Spleen (tissue), 7 donors: Measurements from ENCODE around the gene PPL.

ENCODE experiments used
- CTCF ChIP-seq, 11 experiments: fragments of 200-600 bp in 7 of 11; fragments of 450-650 bp in 4 of 11; sonication (generic) in 4 of 11; IDR thresholded peaks in 8 of 11; conservative IDR thresholded peaks in 3 of 11; 1 replicate in 7 of 11; 2 replicates in 4 of 11; pipeline versions ENCODE4 v1.4.0 to v1.8.0; 2016 to 2021; ENCODE audit warnings: antibody characterized with exemption in 11 of 11, inconsistent platforms in 4 of 11, mild to moderate bottlenecking in 1 of 11
- POLR2A ChIP-seq, 3 donors: fragments of 450-650 bp; IDR thresholded peaks; one replicate each; pipeline ENCODE4 v1.5.1; 2017; ENCODE audit warnings: antibody characterized with exemption in 3 of 3, mild to moderate bottlenecking in 1 of 3
- donor health status: DM: no; HTN: no; CAD: no; lungs with moderate emphysema.
- donor health status: DM: no; HTN: no; CAD: no.
- donor health status: DM: no; HTN: no; CAD: no.

DNA sequence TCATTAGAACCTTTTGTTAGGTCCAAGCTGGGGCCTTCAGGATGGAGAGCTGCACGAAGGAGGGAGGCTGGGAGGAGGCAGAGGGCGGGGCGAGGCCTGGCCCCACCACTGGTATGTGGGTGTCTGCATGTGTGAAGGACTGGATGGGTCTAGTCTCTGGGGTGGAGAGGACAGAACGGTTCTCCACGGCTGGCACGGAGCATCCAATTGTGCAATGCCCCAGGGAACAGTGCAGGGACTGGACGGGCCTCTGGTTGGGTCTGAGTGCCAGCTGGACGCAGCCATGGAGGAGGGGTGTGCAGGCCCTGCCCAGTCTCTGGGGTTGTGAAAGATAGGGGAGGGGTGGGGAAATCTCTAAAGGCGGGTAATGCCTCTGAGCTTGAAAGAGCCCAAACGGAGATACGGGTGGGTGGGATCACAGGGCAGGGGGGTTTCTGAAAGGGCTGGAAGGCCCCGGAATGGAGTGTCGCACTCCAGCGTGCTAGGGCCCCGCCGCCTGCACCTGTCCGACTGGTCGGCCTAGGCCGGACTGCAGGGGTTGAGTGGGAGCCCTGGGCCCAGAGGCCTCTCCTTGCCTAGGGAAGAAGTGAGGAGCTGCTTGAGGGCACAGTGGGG is 1.6 kb downstream of the PPL start:
- no peak for TF ChIP-seq CTCF (IDR thresholded peaks at IDR 0.05 in 8 of 11, conservative IDR thresholded peaks at IDR 0.05 in 3 of 11)
- no peak for TF ChIP-seq POLR2A (IDR thresholded peaks at IDR 0.05)
